Measurements from ENCODE around the gene ARHGEF17.

The ARHGEF17 gene

DNA sequence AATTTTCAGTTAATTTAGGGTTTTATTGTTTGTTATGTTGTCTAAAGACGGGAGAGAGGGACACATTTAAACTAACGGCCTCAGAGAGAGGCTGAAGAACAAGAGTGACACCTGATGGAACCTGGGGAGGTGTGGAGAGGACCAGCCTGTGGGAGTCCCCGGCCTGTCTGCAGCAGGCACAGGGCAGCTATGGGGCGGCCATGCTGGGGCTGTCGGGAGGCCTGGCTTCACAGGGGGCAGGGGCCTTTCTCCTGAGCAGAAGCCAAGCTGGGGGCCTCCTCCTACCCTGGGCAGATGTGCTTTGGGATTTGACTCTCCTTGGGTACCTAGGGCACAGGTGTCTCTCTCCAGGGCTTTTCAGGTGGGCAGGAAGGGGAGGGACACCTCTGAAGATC is 90.1 kb downstream of the ARHGEF17 start:
- DNase-seq: no peak

DNA sequence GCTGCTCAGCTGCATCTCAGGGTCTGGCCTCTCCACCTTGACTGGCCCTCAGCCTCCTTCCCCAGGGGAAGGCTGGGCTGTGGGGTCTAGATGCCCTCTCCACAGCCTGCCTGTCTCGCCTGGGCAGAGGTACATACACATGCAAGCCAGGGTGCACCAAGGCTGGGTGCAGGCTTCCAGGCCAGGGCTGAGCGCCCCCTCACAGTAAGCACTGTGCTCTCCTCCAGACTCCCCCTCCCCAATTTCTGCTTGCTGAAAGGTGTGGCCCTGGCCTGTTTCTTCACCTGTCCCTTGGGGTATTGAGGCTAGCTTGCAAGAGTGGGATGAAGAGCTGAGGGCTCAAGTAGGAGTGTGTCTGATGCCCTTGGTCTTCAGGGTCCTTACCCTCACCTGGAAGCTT is 90.6 kb downstream of the ARHGEF17 start:
- no peak for DNase-seq

- no peak for DNase-seq
Measured at GRCh38 chr11:73399159-73399590, 91.1 kb downstream of the ARHGEF17 start.

- DNase-seq: no peak
Measured at GRCh38 chr11:73399636-73400035, 91.6 kb downstream of the ARHGEF17 start.

- no peak for DNase-seq
Measured at GRCh38 chr11:73400293-73400692, 92.2 kb downstream of the ARHGEF17 start.

GRCh38 chr11:73401217-73401923 is 93.3 kb downstream of the ARHGEF17 start:
- no peak for DNase-seq

GRCh38 chr11:73401924-73402833 is 94.1 kb downstream of the ARHGEF17 start:
- DNase-seq: no peak

DNA sequence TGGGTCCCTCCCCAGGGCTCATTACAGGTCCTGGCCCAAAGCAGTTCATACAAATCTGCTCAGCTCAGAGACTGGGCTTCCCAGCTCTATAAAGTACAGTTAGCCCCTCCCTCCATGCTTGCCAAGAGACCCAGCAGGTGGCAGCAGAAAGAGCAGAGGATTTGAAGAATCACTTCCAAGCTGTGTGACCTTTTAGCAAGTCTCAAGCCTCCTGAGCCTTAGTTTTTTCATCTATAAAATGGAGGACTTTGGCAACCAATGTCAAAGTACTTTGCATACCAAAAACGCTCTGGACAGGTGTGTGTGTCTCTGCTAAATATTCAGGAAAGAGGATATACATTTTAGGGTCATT is 94.7 kb downstream of the ARHGEF17 start:
- DNase-seq: no peak

- DNase-seq: no peak
Measured at GRCh38 chr11:73403541-73403940, 95.5 kb downstream of the ARHGEF17 start.

DNA sequence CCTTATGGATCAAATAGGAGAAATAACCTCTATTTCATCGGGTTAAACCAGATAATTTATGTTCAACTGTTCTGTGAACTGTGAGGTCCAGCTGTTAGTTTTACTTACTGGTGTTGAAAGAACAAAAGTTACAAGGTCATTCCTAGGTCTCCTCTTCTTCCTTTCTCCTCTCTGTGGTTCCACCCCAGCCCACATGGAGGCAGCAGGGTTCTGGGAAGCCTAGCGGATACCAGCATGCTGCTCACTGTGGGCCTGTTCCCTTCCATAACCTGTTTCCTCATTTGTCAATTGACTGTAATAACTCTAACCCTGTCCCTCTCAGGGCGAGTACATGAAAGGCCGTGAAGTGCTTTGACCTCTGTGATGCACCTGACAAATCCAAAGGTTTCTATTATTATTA is 96.0 kb downstream of the ARHGEF17 start:
- DNase-seq: peak; percentile 15

- DNase-seq: no peak
Measured at GRCh38 chr11:73404506-73405145, 96.5 kb downstream of the ARHGEF17 start.

- DNase-seq: no peak
Measured at GRCh38 chr11:73405146-73405510, 97.1 kb downstream of the ARHGEF17 start.

GRCh38 chr11:73406131-73406530 is 98.1 kb downstream of the ARHGEF17 start:
- no peak for DNase-seq

- no peak for DNase-seq
Measured at GRCh38 chr11:73406619-73407018, 98.5 kb downstream of the ARHGEF17 start.

DNA sequence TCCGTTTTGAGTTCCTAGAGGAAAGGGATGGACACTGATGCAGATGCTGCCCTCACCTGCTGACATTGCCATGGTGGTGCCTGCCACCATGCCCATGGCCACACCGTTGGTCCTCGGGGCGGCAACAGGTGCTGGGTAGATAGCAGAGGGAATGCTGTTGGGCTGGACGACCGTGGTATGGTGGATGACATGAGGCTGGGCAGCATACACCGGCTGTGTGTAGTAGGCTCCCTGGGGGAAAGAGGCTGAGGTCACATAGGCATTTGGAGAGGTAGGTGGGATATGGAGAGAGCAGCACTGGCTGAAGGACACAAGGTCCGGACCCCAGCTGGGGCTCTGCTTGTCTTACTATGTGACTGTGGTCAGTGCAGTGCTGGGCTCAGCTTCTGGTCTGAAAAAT is 101.4 kb downstream of the ARHGEF17 start:
- no peak for DNase-seq

GRCh38 chr11:73410627-73411026 is 102.6 kb downstream of the ARHGEF17 start:
- no peak for DNase-seq

- DNase-seq: no peak
Measured at GRCh38 chr11:73411031-73411430, 103.0 kb downstream of the ARHGEF17 start.

- DNase-seq: no peak
Measured at GRCh38 chr11:73412308-73412707, 104.2 kb downstream of the ARHGEF17 start.

DNA sequence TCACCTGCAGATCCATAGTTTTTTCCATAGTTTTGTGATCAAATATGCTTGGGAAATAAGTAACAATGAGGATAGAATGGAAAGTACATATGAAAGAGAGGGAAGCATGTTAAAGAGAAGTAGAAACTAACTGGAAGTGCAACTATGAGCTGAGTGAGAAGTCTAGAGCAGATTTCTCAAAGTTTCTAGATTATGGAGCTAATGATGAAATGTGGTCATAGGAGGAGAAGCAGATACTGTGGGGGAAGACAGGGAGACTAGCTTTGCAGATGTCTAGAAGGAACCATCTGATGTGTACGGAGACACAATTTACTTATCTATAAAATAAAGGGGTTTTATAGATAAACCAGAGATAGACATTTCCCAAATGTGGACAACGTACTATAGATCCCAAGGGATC is 105.2 kb downstream of the ARHGEF17 start:
- no peak for DNase-seq

GRCh38 chr11:73414977-73415651 is 107.0 kb downstream of the ARHGEF17 start:
- DNase-seq: no peak

- no peak for DNase-seq
Measured at GRCh38 chr11:73415854-73416615, 108.0 kb downstream of the ARHGEF17 start.

DNA sequence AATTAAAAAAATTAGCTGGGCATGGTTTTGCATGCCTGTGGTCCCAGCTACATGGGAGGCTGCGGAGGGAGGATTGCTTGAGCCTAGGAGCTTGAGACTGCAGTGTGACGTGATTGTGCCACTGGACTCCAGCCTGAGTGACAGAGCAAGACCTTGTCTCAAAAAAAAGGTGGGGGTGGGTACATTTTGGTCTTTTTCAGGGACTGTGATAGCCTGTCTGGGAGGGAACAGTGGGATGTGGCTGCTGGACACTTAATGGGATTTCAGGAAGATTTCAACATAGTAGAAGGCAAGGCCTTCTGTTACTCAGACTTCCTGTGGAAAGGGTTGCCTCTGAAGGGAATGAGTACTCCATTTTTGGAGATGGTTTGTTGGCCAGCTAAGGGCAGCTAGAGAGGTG is 108.7 kb downstream of the ARHGEF17 start:
- no peak for DNase-seq

Data from NCI-H1105 (cell line).